Liver (tissue), 9 donors: ENCODE results near the gene SELENOP. TPM values are rescaled to one million over a fixed set of nuclear protein-coding genes. Genes with fewer than 3 reads are reported as not detected.

Source experiments
- DNase-seq: peaks from one replicate; pipeline ENCODE4 v3.0.0-alpha.2; 2017; ENCODE audit warnings: low spot score
- H3K27ac ChIP-seq, 2 donors: one replicate each; pipeline ENCODE4 v1.7.0; 2013; ENCODE audit warnings: inconsistent platforms in 2 of 2, low read length in 2 of 2, control low read depth in 1 of 2, low read depth in 1 of 2, mild to moderate bottlenecking in 1 of 2
- H3K27me3 ChIP-seq, 4 donors: one replicate each; pipeline versions ENCODE4 v1.6.1 to v1.7.0; 2013; ENCODE audit warnings: low read length in 3 of 4, inconsistent platforms in 1 of 4, mild to moderate bottlenecking in 1 of 4, moderate library complexity in 1 of 4; ENCODE audit not compliant: control insufficient read depth in 4 of 4, insufficient read depth in 4 of 4
- H3K36me3 ChIP-seq, 4 donors: one replicate each; pipeline versions ENCODE4 v1.6.1 to v1.7.0; 2013; ENCODE audit warnings: low read length in 3 of 4, mild to moderate bottlenecking in 3 of 4, low read depth in 1 of 4, moderate library complexity in 1 of 4; ENCODE audit not compliant: control insufficient read depth in 4 of 4, insufficient read depth in 3 of 4
- H3K4me1 ChIP-seq, 4 donors: one replicate each; pipeline versions ENCODE4 v1.6.1 to v1.7.0; 2013; ENCODE audit warnings: low read length in 3 of 4, mild to moderate bottlenecking in 3 of 4, moderate library complexity in 1 of 4; ENCODE audit not compliant: control insufficient read depth in 4 of 4, insufficient read depth in 4 of 4
- H3K4me3 ChIP-seq, 3 donors: one replicate each; pipeline versions ENCODE4 v1.6.1 to v1.7.0; 2013; ENCODE audit warnings: low read length in 3 of 3, control low read depth in 1 of 3, low read depth in 1 of 3, mild to moderate bottlenecking in 1 of 3
- H3K9ac ChIP-seq, 2 donors: one replicate each; pipeline ENCODE4 v1.7.0; 2013; ENCODE audit warnings: low read length in 2 of 2, mild to moderate bottlenecking in 2 of 2, moderate library complexity in 2 of 2, control low read depth in 1 of 2, low read depth in 1 of 2
- H3K9me3 ChIP-seq, 4 donors: one replicate each; pipeline versions ENCODE4 v1.6.1 to v1.7.0; 2013; ENCODE audit warnings: low read length in 3 of 4; ENCODE audit not compliant: control insufficient read depth in 4 of 4
- FOXA1 ChIP-seq: IDR thresholded peaks from 2 replicates; pipeline ENCODE4 v1.6.1; 2016; ENCODE audit warnings: antibody characterized with exemption
- FOXA2 ChIP-seq: IDR thresholded peaks from 2 replicates; pipeline ENCODE4 v1.6.1; 2016; ENCODE audit warnings: antibody characterized with exemption
- GABPA ChIP-seq, 2 donors: IDR thresholded peaks in 1 of 2; conservative IDR thresholded peaks in 1 of 2; 2 replicates each; pipeline ENCODE4 v1.6.1; 2016; ENCODE audit warnings: antibody characterized with exemption in 2 of 2, mild to moderate bottlenecking in 1 of 2, moderate library complexity in 1 of 2
- HNF4A ChIP-seq, 2 donors: conservative IDR thresholded peaks; 2 replicates each; pipeline ENCODE4 v1.6.1; 2016; ENCODE audit warnings: antibody characterized with exemption in 2 of 2, mild to moderate bottlenecking in 2 of 2
- HNF4G ChIP-seq: IDR thresholded peaks from 2 replicates; pipeline ENCODE4 v1.6.1; 2016; ENCODE audit warnings: antibody characterized with exemption
- JUND ChIP-seq, 2 donors: IDR thresholded peaks; 2 replicates each; pipeline ENCODE4 v1.6.1; 2016; ENCODE audit warnings: antibody characterized with exemption in 2 of 2
- NR2F2 ChIP-seq: IDR thresholded peaks from 2 replicates; pipeline ENCODE4 v1.6.1; 2016; ENCODE audit warnings: antibody characterized with exemption
- RAD21 ChIP-seq, 2 donors: IDR thresholded peaks; 2 replicates each; pipeline ENCODE4 v1.6.1; 2016; ENCODE audit warnings: antibody characterized with exemption in 2 of 2, mild to moderate bottlenecking in 2 of 2
- RXRA ChIP-seq, 2 donors: IDR thresholded peaks; 2 replicates each; pipeline ENCODE4 v1.6.1; 2017 to 2018; ENCODE audit warnings: antibody characterized with exemption in 2 of 2, mild to moderate bottlenecking in 1 of 2
- WGBS: extraction: QIAGEN DNeasy Blood & Tissue Kit; methylation state at CpG from one replicate; pipeline ENCODE4 v1.1.7; 2013; 5-methylcytosine and 5-hydroxymethylcytosine counted together
- polyA plus RNA-seq, 2 donors: library from polyadenylated mRNA; stranded (reverse) in 1 of 2; unstranded in 1 of 2; fragments of 200-250 nt in 1 of 2; fragments of >200 nt in 1 of 2; fragmentation: Nextera tagmentation in 1 of 2; extraction: Ambion mirVana in 1 of 2; gene quantifications; one replicate each; pipeline versions ENCODE4 v1.2.1 to v1.2.3, GENCODE V29; 2013 to 2015
- total RNA-seq, 2 donors: library from RNA; depleted of rRNA; stranded (reverse); fragments of >200 nt; gene quantifications; one replicate each; pipeline ENCODE4 v1.2.3, GENCODE V29; 2014
- TF ChIP-seq, protein P1 (sequence below): fragments of 150-350 bp; IDR thresholded peaks from 2 replicates; pipeline ENCODE4 v1.5.1; 2017; ENCODE audit warnings: improper control_type of control experiment, low read depth, low read length; ENCODE audit not compliant: missing input control
- TF ChIP-seq, protein P2 (sequence below): IDR thresholded peaks from 2 replicates; pipeline ENCODE4 v1.6.1; 2016; ENCODE audit warnings: antibody characterized with exemption
- TF ChIP-seq, protein P3 (sequence below): IDR thresholded peaks from 2 replicates; pipeline ENCODE4 v1.6.1; 2016; ENCODE audit warnings: antibody characterized with exemption
- TF ChIP-seq, protein P4 (sequence below): IDR thresholded peaks from 2 replicates; pipeline ENCODE4 v1.6.1; 2016; ENCODE audit warnings: antibody characterized with exemption
- donor health status: healthy.
- donor health status: healthy.
- donor health status: healthy.
- donor health status: healthy.
- donor health status: healthy.

Gene SELENOP
- total and polyA plus RNA-seq, 4 donors: 880 to 1,788 (median 1,360) TPM

DNA sequence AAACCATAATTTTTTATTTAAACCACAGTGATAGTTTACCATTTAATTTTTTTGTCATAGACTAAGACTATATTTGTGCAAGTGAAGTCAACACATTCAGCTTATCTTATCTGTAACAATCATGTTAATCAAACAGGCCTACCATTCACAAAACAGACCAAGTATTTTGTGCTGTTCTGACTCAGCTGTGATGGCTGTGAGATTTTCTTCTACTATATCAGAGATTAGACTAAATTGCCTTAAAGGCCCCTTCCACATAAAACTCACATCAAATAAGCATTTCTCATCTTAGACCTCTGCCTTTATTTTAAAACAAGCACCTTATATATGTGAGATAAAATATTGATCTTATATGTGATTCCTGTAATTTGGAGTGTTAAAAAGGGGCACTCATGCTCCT is 41.7 kb downstream of the SELENOP start:
- Histone ChIP-seq H3K4me3 (no peak overlapping the region), H3K9me3 (no peaks in the 10 kb centered on the region), H3K9ac (no peak overlapping the region), H3K27ac (no peak overlapping the region), H3K36me3 (no peaks in the 10 kb centered on the region), H3K4me1 (peaks cover 0 to 11% (median 7%) of the 10 kb centered on the region in 4 donors), H3K27me3 (no peaks in the 10 kb centered on the region)
- TF ChIP-seq, protein P1, sequence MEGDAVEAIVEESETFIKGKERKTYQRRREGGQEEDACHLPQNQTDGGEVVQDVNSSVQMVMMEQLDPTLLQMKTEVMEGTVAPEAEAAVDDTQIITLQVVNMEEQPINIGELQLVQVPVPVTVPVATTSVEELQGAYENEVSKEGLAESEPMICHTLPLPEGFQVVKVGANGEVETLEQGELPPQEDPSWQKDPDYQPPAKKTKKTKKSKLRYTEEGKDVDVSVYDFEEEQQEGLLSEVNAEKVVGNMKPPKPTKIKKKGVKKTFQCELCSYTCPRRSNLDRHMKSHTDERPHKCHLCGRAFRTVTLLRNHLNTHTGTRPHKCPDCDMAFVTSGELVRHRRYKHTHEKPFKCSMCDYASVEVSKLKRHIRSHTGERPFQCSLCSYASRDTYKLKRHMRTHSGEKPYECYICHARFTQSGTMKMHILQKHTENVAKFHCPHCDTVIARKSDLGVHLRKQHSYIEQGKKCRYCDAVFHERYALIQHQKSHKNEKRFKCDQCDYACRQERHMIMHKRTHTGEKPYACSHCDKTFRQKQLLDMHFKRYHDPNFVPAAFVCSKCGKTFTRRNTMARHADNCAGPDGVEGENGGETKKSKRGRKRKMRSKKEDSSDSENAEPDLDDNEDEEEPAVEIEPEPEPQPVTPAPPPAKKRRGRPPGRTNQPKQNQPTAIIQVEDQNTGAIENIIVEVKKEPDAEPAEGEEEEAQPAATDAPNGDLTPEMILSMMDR: no peak
- no peak for TF ChIP-seq NR2F2
- no peak for DNase-seq

DNA sequence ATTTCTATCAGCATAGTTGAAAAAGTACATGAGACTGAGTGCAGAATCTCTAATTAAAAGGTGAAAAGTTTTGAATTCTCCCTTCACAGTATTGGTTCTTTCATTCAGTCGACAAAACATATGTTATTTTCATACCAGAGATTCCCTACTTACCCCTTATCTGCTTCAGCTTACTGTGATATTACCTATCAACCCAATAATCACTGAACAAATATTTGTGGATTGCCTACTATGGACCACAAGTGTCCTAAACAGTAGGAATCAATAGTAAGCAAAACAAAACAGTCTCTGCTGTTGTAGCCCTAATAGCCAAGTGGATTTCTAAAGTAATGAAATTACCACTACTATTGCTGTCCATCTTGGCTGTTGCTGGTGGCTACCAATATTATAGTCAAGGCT is 43.6 kb downstream of the SELENOP start:
- TF ChIP-seq FOXA1 (no peak), GABPA (IDR thresholded peaks at IDR 0.05 in 1 of 2, conservative IDR thresholded peaks at IDR 0.05 in 1 of 2) (no peak), RAD21 (IDR thresholded peaks at IDR 0.05) (no peak), NR2F2 (no peak), JUND (IDR thresholded peaks at IDR 0.05) (no peak), HNF4A (conservative IDR thresholded peaks at IDR 0.05) (no peak), FOXA2 (no peak), HNF4G (no peak), RXRA (IDR thresholded peaks at IDR 0.05) (no peak)
- TF ChIP-seq, protein P2, sequence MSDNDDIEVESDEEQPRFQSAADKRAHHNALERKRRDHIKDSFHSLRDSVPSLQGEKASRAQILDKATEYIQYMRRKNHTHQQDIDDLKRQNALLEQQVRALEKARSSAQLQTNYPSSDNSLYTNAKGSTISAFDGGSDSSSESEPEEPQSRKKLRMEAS: no peak
- TF ChIP-seq, protein P3, sequence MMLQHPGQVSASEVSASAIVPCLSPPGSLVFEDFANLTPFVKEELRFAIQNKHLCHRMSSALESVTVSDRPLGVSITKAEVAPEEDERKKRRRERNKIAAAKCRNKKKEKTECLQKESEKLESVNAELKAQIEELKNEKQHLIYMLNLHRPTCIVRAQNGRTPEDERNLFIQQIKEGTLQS: no peak
- TF ChIP-seq, protein P1: no peak
- TF ChIP-seq, protein P4, sequence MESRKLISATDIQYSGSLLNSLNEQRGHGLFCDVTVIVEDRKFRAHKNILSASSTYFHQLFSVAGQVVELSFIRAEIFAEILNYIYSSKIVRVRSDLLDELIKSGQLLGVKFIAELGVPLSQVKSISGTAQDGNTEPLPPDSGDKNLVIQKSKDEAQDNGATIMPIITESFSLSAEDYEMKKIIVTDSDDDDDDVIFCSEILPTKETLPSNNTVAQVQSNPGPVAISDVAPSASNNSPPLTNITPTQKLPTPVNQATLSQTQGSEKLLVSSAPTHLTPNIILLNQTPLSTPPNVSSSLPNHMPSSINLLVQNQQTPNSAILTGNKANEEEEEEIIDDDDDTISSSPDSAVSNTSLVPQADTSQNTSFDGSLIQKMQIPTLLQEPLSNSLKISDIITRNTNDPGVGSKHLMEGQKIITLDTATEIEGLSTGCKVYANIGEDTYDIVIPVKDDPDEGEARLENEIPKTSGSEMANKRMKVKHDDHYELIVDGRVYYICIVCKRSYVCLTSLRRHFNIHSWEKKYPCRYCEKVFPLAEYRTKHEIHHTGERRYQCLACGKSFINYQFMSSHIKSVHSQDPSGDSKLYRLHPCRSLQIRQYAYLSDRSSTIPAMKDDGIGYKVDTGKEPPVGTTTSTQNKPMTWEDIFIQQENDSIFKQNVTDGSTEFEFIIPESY: no peak
- Histone ChIP-seq H3K4me3 (no peak overlapping the region), H3K27me3 (no peaks in the 10 kb centered on the region), H3K27ac (no peak overlapping the region), H3K36me3 (peaks cover 0 to 1% (median 0%) of the 10 kb centered on the region in 4 donors), H3K4me1 (peaks cover 0 to 11% (median 7%) of the 10 kb centered on the region in 4 donors), H3K9me3 (no peaks in the 10 kb centered on the region), H3K9ac (no peak overlapping the region)
- no peak for DNase-seq
- WGBS: 26% methylated on average over 1 of the region's 1 CpG
